ENCODE results near the gene TTC4.

Gene TTC4

GRCh38 chr1:54781023-54781723 lies 65.5 kb downstream of the TTC4 start:
- no peak for DNase-seq (ENCODE audit: low read depth in 2 of 2, low spot score in 1 of 2)

DNA sequence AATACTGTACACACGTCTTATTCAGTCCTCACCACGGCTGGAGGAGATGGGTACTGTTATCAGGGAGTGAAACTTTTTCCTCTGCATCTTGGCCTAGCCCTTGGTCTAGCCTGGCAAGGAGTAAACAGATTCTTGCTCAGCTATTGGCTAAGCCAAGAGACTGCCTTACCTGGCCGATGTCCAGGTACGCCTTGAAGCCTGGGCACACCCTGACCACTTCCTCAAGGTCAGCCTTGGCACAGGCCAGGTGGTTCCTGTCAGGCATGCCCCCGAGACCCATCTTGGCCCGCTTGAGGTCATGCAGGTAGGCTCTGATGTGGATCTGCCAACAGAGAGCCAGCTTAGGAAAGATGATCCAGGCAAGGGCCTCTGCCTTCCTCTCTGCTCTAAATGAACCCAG lies 66.5 kb downstream of the TTC4 start:
- DNase-seq (ENCODE audit: low read depth in 2 of 2, low spot score in 1 of 2): no peak

DNA sequence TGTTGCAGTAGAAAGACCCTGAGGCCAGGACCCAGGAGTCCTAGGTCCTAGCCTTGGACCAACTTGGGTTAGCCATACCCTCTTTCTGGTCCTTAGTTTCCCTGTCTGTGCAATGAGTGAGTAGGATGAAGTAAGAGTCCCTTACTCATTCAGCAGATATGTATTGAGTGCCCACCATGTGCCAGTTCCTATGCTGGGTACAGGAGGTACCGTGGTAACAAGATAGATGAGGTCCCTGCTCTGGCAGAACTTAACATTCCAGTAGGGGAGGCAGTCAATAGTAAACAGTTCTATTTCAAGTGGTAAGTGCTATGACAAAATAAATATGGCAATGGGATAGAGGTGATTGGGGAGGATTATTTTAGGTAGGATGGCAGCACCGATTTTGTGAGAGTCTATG lies 66.9 kb downstream of the TTC4 start:
- no peak for DNase-seq (ENCODE audit: low read depth in 2 of 2, low spot score in 1 of 2)

DNA sequence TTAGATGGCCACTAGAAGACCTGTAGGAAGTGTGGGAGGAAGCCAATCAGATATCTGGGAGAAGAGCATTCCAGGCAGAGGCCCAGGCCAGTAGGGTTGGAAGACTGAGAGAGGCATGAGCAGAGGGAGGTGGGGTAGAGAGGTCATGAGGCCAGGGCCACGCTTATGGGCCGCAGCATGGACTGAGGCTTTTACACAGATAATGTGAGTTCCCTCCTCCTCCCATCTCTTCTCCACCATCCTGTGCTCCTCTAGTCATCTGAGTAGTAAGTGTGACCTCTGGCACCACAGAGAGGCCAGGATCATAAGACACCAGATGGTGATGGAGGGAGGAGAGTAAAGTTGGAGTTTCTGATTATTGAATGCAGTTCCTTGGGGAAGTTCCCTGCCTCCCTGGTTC lies 68.4 kb downstream of the TTC4 start:
- no peak for DNase-seq (ENCODE audit: low read depth in 2 of 2, low spot score in 1 of 2)

- no peak for DNase-seq (ENCODE audit: low read depth in 2 of 2, low spot score in 1 of 2)
These were observed 71.1 kb downstream of the TTC4 start for GRCh38 chr1:54786778-54787177.

GRCh38 chr1:54787604-54788003 lies 71.9 kb downstream of the TTC4 start:
- no peak for DNase-seq (ENCODE audit: low read depth in 2 of 2, low spot score in 1 of 2)

- DNase-seq (ENCODE audit: low read depth in 2 of 2, low spot score in 1 of 2): no peak
These were observed 72.8 kb downstream of the TTC4 start for GRCh38 chr1:54788459-54788858.

GRCh38 chr1:54791880-54792522 lies 76.3 kb downstream of the TTC4 start:
- no peak for DNase-seq (ENCODE audit: low read depth in 2 of 2, low spot score in 1 of 2)

All from stimulated activated CD8-positive, alpha-beta memory T cell treated with anti-CD3 and anti-CD28 coated beads, Interleukin-4, amount 100 ng/mL, for 1 hour (primary cell).